ENCODE measurements around the gene KRTAP20-2.
A peak's percentile ranks its signal among the peaks of the same experiment; 100 is the strongest.

Gene KRTAP20-2

DNA sequence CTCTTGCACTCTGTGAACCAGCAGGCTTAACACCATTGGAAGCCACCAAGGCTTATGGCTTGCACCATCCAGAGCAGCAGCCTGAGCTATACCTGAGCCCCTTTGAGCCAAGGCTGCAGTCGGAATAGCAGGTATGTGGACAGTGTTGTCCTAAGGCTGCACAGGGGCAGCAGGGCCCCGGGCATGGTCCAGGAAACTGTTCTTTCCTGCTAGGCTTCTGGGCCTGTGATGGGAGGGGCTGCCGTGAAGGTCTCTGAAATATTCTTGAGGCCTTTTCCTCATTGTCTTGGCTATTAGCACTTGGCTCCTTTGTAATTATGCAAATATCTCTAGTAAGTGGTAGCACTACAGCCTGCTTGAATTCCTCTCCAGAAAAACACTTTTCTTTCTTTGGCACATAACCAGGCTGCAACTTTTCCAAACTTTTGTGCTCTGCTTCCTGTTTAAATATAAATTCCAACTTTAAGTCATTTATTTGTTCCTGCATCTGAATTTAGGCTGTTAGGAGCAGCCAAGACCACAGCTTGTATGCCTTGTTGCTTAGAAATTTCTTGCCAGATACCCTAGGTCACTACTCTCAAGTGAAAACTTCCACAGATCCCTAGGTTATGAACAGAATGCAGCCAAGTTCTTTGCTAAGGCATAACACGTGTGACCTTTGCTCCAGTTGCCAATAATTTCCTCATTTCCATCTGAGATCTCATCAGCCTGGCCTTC is 9.4 kb upstream of the KRTAP20-2 start:
- H3K4me3 ChIP-seq (ENCODE audit: low read depth, low read length) = no peak overlapping the region
- TF ChIP-seq CTCF (conservative IDR thresholded peaks at IDR 0.05; ENCODE audit: low read depth, low read length) = no peak
- no peak for DNase-seq (ENCODE audit: low read depth)

DNA sequence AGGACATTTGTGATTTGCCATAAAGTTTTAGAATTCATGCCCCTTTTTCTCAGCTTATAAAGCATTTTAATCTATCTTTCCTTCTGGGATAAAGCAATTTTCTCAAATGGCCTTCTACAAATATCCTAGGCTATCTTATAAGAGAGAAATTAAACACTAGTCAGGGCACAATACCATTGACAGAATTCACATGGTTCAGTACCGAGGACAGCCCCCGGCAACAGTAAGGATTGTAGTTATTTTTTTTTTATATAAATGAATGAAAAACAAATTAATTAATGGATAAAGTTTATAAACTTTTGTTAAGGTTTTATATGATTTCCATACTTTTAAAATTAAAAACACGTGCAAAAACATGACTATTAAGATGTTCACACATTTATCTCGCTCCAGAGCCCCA is 6.9 kb upstream of the KRTAP20-2 start:
- no peak overlapping the region for H3K4me3 ChIP-seq (ENCODE audit: low read depth, low read length)
- TF ChIP-seq CTCF (conservative IDR thresholded peaks at IDR 0.05; ENCODE audit: low read depth, low read length) = no peak
- DNase-seq (ENCODE audit: low read depth) = no peak

GRCh38 chr21:30629200-30629599 is 5.8 kb upstream of the KRTAP20-2 start:
- no peak overlapping the region for H3K4me3 ChIP-seq (ENCODE audit: low read depth, low read length)
- no peak for TF ChIP-seq CTCF (conservative IDR thresholded peaks at IDR 0.05; ENCODE audit: low read depth, low read length)
- DNase-seq (ENCODE audit: low read depth) = peak; percentile 46

DNA sequence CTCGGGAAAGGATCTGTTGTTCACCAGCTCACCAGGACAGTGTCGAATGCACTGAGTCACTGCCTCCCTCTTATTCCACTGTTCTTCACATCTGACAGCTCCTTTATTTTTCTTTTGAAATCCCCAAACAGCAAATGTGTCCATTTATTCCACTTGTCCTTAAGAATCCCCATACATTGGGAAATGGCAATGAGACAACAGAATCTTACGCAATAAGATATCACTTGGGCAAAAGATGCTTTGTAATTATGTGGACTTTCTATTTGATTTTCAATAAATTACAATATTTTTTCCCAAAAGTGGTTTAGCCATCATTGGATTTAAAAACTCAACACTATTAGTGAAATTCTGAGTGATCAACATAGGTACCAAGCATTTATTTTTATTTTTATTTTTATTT is 3.7 kb downstream of the KRTAP20-2 start:
- H3K4me3 ChIP-seq (ENCODE audit: low read depth, low read length) = no peak overlapping the region
- no peak for DNase-seq (ENCODE audit: low read depth)
- TF ChIP-seq CTCF (conservative IDR thresholded peaks at IDR 0.05; ENCODE audit: low read depth, low read length) = no peak

DNA sequence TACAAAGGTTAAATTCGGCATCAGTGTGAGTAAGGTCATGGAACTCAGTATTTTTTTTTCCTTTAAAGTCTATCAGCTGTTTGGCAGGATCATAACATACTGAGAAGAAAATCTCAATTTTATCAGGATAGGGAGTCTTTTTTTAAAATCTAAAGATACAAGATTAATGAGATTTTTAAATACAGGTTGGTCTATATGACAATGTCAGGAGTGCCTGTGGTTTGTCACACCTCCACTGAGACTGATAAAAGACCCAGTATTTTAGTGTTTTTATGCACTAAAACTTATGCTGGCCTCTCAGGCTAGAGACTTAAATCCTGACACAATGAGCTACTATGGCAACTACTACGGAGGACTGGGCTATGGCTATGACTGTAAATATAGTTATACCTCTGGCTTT is 7.6 kb downstream of the KRTAP20-2 start, which contains the start of gene KRTAP20-3:
TSS of gene KRTAP20-3 (plus strand) at position 301 of the 400 bp plus-strand sequence.
- no peak for DNase-seq (ENCODE audit: low read depth)
- no peak within 1 kb of the TSS for H3K4me3 ChIP-seq (ENCODE audit: low read depth, low read length)
- no peak for TF ChIP-seq CTCF (conservative IDR thresholded peaks at IDR 0.05; ENCODE audit: low read depth, low read length)

- no peak for TF ChIP-seq CTCF (conservative IDR thresholded peaks at IDR 0.05; ENCODE audit: low read depth, low read length)
- H3K4me3 ChIP-seq (ENCODE audit: low read depth, low read length) = no peak overlapping the region
- no peak for DNase-seq (ENCODE audit: low read depth)
Measured at GRCh38 chr21:30646904-30647414, 12.0 kb downstream of the KRTAP20-2 start.

DNA sequence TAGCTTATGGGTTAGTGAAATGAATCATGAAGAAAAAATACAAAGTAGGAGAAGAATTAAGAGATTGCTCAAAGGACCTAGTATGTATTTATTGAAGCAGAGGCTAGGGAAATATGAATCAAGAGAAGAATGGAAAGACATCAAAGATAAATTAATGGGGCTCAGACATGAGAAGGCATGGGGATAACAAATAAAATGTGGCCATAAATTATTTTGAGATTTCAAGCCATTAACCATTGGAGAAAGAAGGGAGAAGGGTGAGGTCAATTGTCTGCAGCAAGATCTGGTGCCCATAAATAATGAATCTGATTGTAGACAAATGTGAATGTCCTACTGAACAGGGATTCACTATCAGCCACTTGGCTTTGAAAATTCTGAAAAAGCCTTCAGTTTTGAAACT is 17.9 kb downstream of the KRTAP20-2 start:
- no peak for DNase-seq (ENCODE audit: low read depth)
- no peak for TF ChIP-seq CTCF (conservative IDR thresholded peaks at IDR 0.05; ENCODE audit: low read depth, low read length)
- no peak overlapping the region for H3K4me3 ChIP-seq (ENCODE audit: low read depth, low read length)

Measured in choroid plexus epithelial cell (primary cell).